NCI-H2107 (cell line): ENCODE data around the gene SGPP2.
"Not testable (repeated sequence)": the region's sequence is repeated elsewhere in the genome, so short reads cannot be mapped to it uniquely, and the experiment has no call there.

ENCODE experiments used
- DNase-seq: peaks from one replicate; lab custom pipeline; 2025; lab: John Stamatoyannopoulos, UW

The SGPP2 gene

DNA sequence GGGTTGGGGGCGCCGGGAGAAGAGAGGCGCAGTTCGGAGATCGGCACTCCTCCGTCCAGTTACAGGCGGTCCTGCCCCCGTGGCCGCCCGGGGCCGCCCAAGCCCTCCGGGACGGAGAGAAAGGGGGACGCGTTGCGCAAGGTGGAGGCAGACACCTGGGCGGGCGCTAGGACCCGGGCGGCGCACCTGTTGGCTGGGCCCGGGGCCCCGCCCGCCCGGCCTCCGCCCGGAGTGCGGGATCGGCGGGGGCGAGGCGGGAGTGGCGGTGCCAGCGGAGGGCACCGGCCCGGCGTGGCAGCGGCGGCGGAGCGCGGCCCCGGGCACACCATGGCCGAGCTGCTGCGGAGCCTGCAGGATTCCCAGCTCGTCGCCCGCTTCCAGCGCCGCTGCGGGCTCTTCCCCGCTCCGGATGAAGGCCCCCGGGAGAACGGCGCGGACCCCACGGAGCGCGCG is at the start of gene SGPP2:
Gene SGPP2 (plus strand): TSS at position 268 of the 453 bp plus-strand sequence. CDS start 60 bp downstream, at position 328.
- no peak for DNase-seq

DNA sequence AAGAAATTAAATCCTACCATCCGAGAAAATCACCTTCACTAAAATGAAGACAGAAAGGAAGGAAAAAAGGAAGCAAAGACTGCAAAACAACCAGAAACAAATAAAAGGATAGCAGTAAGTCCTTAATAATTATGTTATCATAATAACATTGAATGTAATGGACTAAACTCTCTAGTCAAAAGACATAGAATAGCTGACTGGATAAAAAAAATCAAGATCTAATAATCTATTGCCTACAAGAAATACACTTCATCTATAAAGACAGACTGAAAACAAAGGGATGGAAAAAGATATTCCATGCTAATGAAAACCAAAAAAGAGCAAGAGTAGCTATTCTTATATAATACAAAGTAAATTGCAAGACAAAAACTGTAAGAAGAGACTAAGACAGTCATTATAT is 48.5 kb upstream of the SGPP2 start:
- no peak for DNase-seq

DNA sequence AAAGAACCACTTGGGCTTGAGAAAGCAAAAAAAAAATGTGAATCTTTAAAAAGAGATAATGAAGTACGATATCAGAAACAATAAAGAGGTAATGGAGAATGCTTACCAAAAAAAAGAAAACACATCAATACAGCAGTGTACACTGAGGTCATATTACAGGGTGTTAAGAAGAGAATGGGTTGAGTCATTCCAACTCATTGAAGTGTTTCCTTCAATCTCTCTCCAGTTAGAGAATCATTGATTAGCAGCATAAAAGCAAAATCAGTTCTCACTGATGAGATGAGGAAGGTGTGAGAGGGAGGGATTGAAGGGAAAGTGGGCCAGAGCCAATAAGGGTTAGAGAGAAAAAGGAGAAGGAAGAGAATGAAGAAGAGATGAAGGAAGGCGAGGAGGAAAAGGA is 43.9 kb upstream of the SGPP2 start:
- no peak for DNase-seq

DNA sequence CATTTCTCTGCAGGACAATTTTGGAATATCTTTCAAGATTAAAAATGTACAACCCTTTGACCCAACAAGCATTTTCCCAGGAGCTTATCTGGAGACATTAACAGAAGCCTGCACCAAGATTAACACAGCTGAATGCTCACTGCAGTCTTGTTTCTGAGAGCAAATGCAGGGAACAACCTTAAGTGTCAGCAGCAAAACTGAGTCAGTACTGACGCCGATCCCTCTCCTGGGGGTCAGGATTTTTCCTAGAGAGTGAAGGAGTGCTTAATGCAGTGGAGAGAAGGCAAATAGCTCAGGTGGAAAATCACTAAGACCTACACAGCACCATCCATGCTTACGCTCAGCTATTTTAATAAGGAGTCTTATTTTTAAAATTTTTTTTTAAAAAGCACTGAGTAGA is 42.8 kb upstream of the SGPP2 start:
- no peak for DNase-seq

- no peak for DNase-seq
Measured at GRCh38 chr2:222383255-222383654, 41.1 kb upstream of the SGPP2 start.

GRCh38 chr2:222391743-222392285 is 32.5 kb upstream of the SGPP2 start:
- DNase-seq = no peak

DNA sequence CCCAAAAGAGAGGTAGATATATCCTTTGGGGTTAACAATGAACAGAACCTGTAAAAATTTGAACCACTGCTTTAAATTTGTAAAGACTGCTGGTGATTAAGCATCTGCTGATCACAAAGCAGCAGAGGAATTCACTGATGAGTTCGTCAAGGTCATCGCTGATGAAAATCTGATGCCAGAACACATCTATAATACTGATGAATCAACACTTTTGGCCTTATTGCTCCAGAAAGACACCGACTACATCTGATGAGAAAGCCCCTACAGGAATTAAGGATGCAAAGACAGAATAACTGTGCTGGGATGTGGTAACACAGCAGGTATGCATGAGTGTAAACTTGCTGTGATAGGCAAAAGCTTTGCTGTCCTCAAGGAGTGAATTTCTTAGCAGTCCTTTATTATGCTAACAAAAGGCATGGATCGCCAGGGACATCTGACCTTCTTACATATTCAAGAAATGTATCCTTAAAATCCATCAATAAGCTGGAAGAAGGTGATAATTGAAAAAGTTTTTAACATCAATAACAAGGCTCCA is 30.5 kb upstream of the SGPP2 start:
- DNase-seq = no peak

DNA sequence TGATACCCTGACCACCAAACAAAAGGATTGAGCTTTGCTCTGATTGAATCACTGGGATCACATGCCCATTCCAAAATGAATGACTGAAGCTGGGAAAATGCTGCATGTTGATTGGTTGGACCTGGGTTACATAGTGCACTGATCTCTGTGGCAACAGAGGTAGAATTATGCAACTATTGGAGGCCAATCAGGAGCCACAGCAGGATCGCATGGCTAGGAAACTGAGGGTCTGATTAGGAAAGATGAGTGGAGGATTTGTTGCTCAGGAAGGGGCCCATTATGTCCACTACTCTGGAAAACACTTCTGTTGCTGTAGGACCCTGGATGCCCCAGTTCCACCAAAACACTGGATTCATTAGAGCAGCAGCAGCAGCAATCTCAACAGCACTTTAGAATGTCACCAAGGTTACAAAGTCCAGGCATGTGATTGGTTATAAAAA is 25.9 kb upstream of the SGPP2 start:
- no peak for DNase-seq

- no peak for DNase-seq
Measured at GRCh38 chr2:222399038-222399783, 25.1 kb upstream of the SGPP2 start.

- no peak for DNase-seq
Measured at GRCh38 chr2:222404151-222404905, 20.0 kb upstream of the SGPP2 start.

DNA sequence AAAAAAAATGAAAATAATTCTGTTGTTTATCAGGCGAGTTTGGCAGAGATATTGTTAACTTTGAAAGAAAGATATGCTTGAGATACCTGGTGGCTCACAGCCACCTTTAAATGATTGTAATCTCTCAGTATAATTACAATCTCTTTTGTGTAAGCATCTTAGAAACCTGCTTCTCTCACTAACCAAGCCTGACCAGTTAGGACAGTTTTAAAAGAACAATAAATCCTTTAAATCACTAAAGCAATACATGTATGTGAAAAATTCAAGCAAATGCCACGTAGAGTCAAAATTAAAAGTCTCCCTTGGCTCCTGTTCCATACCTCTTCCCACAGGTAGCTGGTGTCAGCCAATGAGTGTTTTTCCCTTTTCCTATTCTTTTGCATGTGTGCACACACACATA is 15.7 kb upstream of the SGPP2 start:
- no peak for DNase-seq

DNA sequence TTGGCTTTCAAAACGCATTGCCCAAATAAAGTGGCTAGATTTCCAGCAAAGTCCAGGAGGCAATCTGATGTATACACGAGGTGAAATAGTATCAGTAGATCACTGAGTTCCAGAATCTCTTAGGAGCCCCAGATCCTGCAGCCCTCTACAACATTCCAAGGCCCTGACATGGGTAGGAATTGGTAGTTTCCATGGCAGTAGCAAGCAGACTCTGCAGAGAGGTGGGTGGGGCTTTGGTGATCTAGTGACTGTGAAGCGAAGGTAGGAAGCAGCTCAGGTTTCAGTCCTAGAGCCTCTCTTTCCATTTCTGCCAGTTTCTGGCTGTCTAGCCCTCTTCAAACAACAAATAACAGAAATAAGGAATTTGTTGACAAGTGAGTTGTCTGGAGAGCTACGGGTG is 13.8 kb upstream of the SGPP2 start:
- DNase-seq = no peak

- DNase-seq = not testable (repeated sequence)
Measured at GRCh38 chr2:222412334-222412733, 12.0 kb upstream of the SGPP2 start.

DNA sequence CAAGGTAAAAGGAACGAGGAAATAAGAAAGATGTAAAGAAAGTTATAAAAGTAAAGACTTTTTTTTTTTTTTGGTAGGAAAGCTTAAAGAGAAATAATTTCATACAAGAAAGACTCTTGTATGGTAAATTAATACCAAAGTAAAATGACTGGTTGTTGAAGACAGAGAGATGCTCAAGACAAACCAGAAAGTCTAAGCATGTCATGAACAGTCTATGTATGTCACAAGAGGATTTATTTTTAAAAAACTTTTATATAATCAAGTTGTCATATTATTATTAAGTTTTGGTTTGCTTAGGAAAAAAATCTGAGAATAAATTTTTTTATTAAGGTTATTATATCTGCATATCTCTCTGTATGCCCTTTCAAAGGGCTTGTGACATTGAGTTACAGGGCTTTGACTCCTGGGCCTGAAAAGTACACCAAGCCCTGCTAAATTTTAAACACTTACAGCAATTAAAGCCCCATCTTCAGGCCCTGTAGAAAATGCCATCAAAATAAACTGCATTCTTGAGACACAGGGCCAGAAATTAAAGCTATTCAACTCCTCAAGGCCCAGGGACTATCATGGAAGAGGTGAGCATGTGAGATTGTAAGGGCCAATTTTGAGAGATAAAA is 10.9 kb upstream of the SGPP2 start:
- no peak for DNase-seq

- no peak for DNase-seq
Measured at GRCh38 chr2:222418739-222419138, 5.6 kb upstream of the SGPP2 start.

DNA sequence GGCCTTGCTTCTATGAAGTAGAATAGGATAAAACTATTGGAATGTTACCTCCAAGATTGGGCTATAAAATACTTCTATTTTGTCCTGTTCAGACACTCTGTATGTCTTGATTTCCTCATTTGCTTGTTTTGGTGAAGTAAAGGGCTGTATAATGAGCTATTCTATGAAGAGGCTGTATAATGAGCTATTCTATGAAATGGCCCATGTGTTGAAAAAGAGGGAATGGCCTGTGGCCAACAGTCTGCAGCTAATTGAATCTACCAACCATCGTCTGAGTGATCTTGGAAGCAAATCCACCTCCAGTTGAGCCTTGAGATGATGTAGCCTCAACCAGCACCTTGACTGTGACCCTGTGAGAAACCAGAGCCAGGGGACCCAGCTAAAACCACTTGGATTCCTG is 3.8 kb upstream of the SGPP2 start:
- no peak for DNase-seq

GRCh38 chr2:222421626-222422025 is 2.7 kb upstream of the SGPP2 start:
- DNase-seq = no peak

DNA sequence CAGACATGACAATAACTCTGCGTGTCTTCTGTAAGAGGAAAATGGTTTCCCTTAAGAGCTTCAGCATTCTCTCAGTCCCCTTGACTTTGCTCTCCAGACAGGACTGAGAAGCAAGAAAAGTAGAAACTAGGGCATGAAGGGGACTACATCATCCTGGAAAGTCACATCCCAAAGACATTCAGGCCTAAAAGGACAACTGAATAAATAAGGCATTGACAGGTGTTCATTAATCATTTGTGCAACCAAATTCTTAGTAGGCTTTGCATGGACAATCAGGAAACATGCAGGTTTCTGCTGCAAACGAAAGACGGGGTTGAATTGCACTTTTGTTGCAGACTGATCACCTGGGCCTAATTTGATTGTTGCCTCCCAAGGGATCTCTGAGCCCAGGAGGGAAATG is 1.2 kb upstream of the SGPP2 start:
- no peak for DNase-seq

GRCh38 chr2:222423632-222424275 is 589 bp upstream of the SGPP2 start:
- no peak for DNase-seq

GRCh38 chr2:222424729-222425671 is 657 bp downstream of the SGPP2 start:
- DNase-seq = no peak
